HG03457 (cell line): Measurements from ENCODE around the gene SLC5A10.
"Not testable (repeated sequence)": the region's sequence is repeated elsewhere in the genome, so short reads cannot be mapped to it uniquely, and the experiment has no call there.

Experiments used
- ATAC-seq: cut with Tn5 transposase; IDR thresholded peaks from one replicate; pipeline ENCODE4 v1.9.1; 2021; ENCODE audit warnings: moderate number of reproducible peaks; ENCODE audit not compliant: unreplicated experiment

The SLC5A10 gene

DNA sequence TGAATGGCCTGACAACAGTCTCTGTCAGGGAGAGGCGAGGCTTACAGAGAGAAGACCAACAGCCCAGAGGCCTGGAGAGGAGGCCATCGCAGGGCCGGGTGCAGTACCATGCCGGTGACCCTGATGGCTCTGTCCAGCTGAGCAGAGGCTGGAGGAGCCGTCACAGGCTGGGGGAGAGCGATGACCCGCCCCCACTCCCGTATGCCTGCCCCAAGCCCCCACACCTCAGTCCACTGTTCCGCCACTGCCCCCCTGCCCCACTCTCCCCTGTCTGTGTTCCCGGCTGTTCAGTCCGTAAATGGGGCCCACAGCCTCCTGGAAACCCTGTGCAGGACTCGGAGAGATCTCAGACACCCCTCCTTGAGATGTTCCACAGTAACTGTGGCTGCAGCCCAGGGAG, 65.4 kb downstream of the SLC5A10 start:
- no peak for ATAC-seq

DNA sequence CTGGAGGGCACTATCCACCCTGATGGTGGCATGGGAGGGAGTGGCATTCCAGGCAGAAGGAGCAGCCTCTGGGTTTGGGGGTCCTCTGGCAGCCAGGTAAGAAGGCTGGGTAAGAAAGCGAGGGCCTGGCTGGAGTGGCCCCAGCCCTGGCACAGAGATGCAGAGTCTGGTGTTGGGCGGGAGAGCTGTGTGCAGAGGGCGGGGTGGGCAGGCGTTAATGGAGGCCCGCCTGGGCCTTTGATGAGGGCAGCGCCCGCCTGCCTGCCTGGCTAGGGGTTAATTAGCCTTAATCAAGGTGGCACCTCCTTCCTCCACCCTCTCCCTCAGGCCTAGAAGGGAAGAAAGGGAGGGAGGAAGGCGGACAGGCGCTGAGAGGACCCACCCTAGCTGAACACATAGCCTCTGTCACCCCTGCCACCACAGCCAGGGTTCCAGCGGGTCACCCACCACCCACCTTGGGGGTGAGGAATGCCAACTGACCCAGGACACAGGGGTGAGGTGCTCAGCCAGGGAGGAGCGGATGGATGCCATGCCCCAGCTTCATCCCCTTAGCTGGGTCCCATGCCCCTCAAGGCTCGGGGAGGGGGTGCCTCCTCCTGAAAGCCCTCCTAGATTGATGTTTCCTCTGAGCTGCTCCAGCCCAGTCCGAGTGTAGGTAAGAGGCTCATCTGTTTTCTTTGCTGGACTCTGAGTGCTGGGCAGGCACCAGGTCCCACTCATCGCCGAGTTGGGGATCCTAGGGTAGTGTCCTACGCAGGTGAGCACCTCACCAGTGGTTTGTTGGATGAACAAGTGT, 66.0 kb downstream of the SLC5A10 start:
- ATAC-seq, result no peak

- ATAC-seq, result no peak
These were observed 66.6 kb downstream of the SLC5A10 start for GRCh38 chr17:19018600-19018950.

- no peak for ATAC-seq
These were observed 67.3 kb downstream of the SLC5A10 start for GRCh38 chr17:19019041-19019941.

- no peak for ATAC-seq
These were observed 68.1 kb downstream of the SLC5A10 start for GRCh38 chr17:19020016-19020415.

- ATAC-seq, result not testable (repeated sequence)
These were observed 69.2 kb downstream of the SLC5A10 start for GRCh38 chr17:19021011-19021621.

DNA sequence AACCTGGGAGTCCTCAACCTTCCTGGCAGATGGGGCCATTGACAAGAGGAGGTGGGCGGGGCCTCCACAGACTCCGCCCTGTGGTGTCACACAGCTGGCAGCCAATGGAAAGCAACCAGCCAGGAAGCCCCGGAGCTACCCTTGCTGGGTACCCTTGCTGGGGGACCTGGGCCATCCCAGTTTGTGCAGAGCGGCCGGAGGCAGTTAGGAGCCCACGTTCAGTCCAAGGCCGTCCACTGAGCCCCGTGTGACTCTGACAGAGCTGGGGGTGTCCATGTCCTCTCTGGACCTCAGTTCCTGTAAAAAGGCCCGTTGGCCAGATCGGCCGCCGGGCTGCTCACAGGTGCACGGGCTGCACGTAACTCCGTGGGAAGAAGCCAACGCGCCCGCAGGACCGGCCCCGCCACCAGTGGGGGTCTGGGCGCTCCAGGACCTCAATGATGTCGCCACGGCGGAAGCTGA, 69.7 kb downstream of the SLC5A10 start:
- no peak for ATAC-seq

DNA sequence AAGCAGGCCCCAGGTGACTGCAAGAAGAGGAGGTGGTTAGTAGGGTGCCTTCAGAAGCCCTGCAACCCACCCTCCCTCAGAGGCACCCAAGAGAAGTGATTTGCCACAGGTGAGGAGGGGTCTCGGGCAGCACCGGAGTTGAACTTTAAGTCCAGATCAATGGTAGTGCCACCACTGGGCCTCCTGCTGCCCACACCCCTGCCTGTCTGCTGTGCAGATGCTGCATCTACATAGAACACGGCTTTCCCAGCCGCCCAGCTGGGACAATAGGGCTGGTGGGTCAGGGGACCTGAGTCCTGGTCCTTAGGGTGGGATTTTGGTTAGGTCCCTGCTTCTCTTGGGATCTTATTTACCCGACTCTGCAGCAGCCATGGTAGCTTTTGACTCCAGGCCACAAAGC, 70.2 kb downstream of the SLC5A10 start:
- no peak for ATAC-seq

DNA sequence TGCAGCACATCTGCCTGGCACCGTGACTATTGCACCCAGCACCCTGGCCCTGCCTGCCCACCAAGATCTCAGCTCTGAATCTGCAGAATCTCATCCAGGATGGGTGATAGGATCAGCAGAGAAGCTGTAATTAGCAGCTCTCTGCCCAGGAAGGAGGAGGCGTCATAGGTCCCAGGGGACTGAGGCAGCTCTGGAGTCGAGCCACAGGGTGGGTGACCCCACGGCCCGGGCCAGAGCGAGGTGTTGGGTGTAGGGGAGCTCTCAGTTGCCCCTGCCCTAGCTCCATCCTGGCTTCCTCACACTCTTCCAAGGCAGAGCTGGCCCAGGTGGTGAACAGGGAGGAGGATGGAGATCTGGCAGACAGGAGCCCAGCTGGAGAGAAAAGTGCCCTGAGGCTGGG, 70.8 kb downstream of the SLC5A10 start:
- no peak for ATAC-seq

- ATAC-seq, result no peak
These were observed 71.4 kb downstream of the SLC5A10 start for GRCh38 chr17:19023209-19023999.

- ATAC-seq, result no peak
These were observed 72.4 kb downstream of the SLC5A10 start for GRCh38 chr17:19024101-19025078.

- not testable (repeated sequence) for ATAC-seq
These were observed 76.7 kb downstream of the SLC5A10 start for GRCh38 chr17:19028671-19029070.

DNA sequence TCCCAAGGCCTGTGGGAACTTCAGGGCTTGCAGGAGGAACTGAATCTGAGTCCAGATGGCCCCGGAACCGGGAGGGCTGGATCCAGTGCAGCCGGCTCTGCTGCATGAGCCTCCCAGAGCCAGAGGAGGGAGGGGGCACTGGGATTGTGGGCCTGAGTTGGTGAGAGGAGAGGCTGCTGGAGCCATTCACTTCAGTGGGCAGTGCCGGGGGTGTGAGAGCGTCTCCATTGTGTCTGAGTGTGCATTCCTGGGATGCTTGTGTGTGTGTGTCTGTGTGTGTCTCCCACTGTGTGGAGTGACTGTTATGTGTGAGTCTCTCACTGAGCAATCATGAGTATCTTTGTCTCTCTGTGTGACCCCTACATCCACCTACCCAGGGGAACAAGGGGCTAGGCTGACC, 77.8 kb downstream of the SLC5A10 start:
- ATAC-seq, result not testable (repeated sequence)

GRCh38 chr17:19030771-19031449, 78.9 kb downstream of the SLC5A10 start:
- ATAC-seq, result not testable (repeated sequence)

- not testable (repeated sequence) for ATAC-seq
These were observed 79.8 kb downstream of the SLC5A10 start for GRCh38 chr17:19031729-19032128.

DNA sequence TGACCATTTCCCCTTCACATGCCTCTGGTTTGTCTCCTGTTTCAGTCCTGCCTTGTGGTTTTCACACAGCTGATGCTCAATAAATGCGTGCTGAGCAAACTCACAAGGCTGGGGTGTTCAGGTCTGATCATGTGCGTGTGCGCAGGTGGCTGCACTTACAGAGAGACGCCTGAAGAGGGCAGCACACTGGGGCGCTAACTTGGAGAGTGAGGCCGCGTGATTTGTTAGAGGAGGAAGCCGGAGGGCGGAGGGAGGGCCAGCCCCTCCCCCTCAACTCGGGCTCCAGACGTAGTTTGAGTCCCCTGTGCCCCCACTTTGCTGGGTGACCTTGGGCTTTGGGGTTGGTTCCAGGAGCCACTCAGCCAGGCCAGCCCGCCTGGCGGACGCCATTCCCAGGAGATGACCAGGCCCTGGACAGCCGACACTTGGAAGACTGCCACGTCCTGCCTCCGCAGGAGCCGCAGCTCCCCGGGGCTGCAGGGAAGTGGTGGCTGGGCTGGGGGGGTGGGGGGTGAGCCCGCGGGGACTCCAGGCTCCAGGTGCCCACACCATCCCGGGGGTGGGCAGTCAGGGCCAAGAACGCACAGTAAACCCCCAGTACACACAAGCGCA, 80.5 kb downstream of the SLC5A10 start:
- not testable (repeated sequence) for ATAC-seq

GRCh38 chr17:19036186-19036585, 84.2 kb downstream of the SLC5A10 start:
- not testable (repeated sequence) for ATAC-seq

- not testable (repeated sequence) for ATAC-seq
These were observed 85.6 kb downstream of the SLC5A10 start for GRCh38 chr17:19037547-19037946.
